VCaP (cell line): ENCODE measurements around the gene FASTKD2.

Experiments used
- H3K27ac ChIP-seq: fragments of 450-650 bp; 2 replicates; pipeline ENCODE4 v1.5.1; 2017
- CTCF ChIP-seq: fragments of 450-650 bp; conservative IDR thresholded peaks from 2 replicates; pipeline ENCODE4 v1.5.1; 2017; ENCODE audit warnings: mild to moderate bottlenecking, moderate library complexity

The FASTKD2 gene

GRCh38 chr2:206765242-206766056, at the start of gene FASTKD2, which contains the start of gene MDH1B:
Gene FASTKD2, plus strand, starts transcription at chr2:206765606. Its CDS starts 1,088 bp downstream, at chr2:206766694.
Gene MDH1B, minus strand, starts transcription at chr2:206765328. Its CDS starts 57 bp downstream, at chr2:206765271.
- TF ChIP-seq CTCF: no peak

DNA sequence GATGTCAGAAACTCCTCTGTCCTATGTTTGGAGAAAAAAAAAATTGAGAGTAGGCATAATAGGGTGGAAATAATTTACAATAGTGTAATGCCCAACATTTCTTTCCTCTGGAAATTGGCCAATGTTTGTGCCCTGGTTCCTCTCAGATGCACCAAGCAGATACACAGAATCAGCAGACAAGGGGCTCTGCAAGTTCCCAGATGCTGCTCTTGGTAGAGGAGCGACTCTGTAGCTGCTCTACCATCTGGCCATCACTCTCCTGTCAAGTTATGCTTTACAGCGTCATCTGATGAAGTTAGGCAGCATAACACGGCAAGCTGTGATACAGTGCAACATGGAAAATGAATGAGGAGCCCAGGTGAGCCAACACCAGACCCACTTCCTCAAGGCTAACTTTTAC, 48.8 kb upstream of the FASTKD2 start:
- no peak for TF ChIP-seq CTCF
- H3K27ac ChIP-seq: no peak overlapping the region

More at GRCh38 chr2:206765242-206766056, at the start of gene FASTKD2, which contains the start of gene MDH1B:
- peak within 1 kb of the TSS; percentile 78 for H3K27ac ChIP-seq

DNA sequence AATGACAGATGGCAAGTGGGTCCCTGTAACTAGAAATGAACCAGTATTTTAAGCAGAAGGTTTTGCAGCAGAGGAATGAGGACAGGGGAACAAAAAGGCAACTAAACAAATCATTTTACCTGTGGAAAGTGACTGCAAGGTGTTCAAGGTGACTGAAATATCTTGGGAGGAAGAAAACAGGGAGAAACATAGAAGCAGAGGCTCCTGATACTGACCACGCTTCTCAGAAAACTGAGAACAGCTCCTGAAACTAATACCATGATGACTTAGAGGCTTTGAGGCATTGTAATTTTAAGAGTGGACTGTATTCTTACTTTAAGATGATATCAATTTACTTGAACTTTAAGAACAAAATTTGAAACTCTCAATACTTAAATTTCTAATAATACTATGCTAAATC, 47.1 kb upstream of the FASTKD2 start, which contains the start of gene DYTN:
TSS of gene DYTN (minus strand) at position 101 of the 400 bp plus-strand sequence. CDS start 117 bp downstream, outside the sequence.
- no peak for TF ChIP-seq CTCF
- H3K27ac ChIP-seq: no peak within 1 kb of the TSS

- no peak for TF ChIP-seq CTCF
These were observed 44.0 kb upstream of the FASTKD2 start for GRCh38 chr2:206721256-206721920.

GRCh38 chr2:206723288-206723687, 42.1 kb upstream of the FASTKD2 start:
- H3K27ac ChIP-seq: no peak overlapping the region
- TF ChIP-seq CTCF: no peak

More at GRCh38 chr2:206721256-206721920, 44.0 kb upstream of the FASTKD2 start:
- H3K27ac ChIP-seq: no peak overlapping the region

DNA sequence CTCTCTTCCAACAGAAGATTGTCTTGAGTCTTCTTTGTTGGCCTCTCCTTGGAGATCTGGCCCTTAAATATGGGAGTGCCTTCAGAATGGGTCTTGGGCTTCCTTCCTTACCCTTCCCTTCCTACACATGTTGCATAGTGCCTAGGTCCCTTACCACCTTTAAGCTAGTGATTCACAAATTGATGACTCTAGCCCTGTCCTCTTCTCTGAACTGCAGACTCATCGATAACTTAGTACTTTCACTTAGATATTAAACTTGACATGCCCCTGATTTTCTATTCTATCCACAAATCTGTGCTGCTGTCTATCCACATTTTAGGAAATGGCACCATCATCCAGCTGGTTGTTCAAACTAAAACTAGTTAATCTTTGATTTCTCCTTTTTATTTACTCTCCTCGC, 38.1 kb upstream of the FASTKD2 start:
- no peak overlapping the region for H3K27ac ChIP-seq
- TF ChIP-seq CTCF: no peak
